ENCODE data around the gene EDA.

EDA gene

GRCh38 chrX:69724307-69724706 lies 108.4 kb downstream of the EDA start:
- no peak overlapping the region for H2BK12ac ChIP-seq (ENCODE audit: low read length)
- no peaks in the 10 kb centered on the region for H3K79me1 ChIP-seq (ENCODE audit: low read length)
- H3K79me2 ChIP-seq (ENCODE audit: control insufficient read depth, insufficient read depth, low read length, poor library complexity): no peaks in the 10 kb centered on the region
- H3K4me3 ChIP-seq (ENCODE audit: low read depth, low read length): no peak overlapping the region
- no peaks in the 10 kb centered on the region for H3K4me1 ChIP-seq (ENCODE audit: control insufficient read depth in 1 of 2, insufficient read depth in 2 of 2, low read length in 2 of 2)
- no peak overlapping the region for H2BK120ac ChIP-seq (ENCODE audit: insufficient read depth, low read length, poor library complexity)
- WGBS (ENCODE audit: extremely low coverage, insufficient coverage, insufficient read length): no CpG with 5 or more reads among the region's 2 CpGs
- no peak overlapping the region for H4K91ac ChIP-seq (ENCODE audit: low read depth, low read length)
- no peak overlapping the region for H3K23ac ChIP-seq (ENCODE audit: low read length)
- H3K4me2 ChIP-seq (ENCODE audit: low read length): no peak overlapping the region
- H4K12ac ChIP-seq (ENCODE audit: low read depth, low read length): no peak overlapping the region
- no peak overlapping the region for H3K4ac ChIP-seq (ENCODE audit: low read depth, low read length)
- H2AK5ac ChIP-seq (ENCODE audit: low read length): no peak overlapping the region
- no peak overlapping the region for H3K9ac ChIP-seq (ENCODE audit: low read length)
- no peaks in the 10 kb centered on the region for H3K36me3 ChIP-seq (ENCODE audit: control insufficient read depth in 1 of 2, insufficient read depth in 2 of 2, low read length in 2 of 2)
- no peaks in the 10 kb centered on the region for H3K9me3 ChIP-seq (ENCODE audit: insufficient read depth, low read depth, low read length)
- no peak overlapping the region for H2BK5ac ChIP-seq (ENCODE audit: low read depth, low read length, poor library complexity)
- no peak for DNase-seq
- H3K18ac ChIP-seq (ENCODE audit: low read length): no peak overlapping the region
- H3K27ac ChIP-seq (ENCODE audit: low read depth, low read length): no peak overlapping the region
- no peak overlapping the region for H3K14ac ChIP-seq (ENCODE audit: low read length)
- H4K8ac ChIP-seq (ENCODE audit: low read depth, low read length): no peak overlapping the region
- H2AFZ ChIP-seq (ENCODE audit: insufficient read depth, low read length, poor library complexity): no peak overlapping the region
- H3K27me3 ChIP-seq (ENCODE audit: insufficient read depth, low read length): no peaks in the 10 kb centered on the region

DNA sequence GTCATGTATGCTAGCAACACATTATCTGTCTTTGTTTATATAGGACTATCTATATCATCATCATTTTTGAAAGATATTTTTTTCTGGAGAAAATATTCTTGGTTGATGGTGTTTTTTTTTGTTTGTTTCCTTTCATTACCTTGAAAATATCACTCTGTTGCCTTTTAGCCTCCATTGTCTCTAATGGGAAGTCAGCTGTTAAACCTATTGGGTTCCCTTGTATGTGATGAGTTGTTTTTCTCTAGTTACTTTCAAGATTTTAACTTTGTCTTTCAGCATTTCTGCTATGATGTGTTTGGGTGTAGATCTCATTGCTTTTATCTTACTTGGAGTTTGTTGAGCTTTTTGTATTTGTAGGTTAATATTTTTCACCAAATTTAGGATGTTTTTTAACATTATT lies 124.4 kb downstream of the EDA start:
- H3K14ac ChIP-seq (ENCODE audit: low read length): no peak overlapping the region
- no peak overlapping the region for H2BK12ac ChIP-seq (ENCODE audit: low read length)
- no peak overlapping the region for H3K27ac ChIP-seq (ENCODE audit: low read depth, low read length)
- no peak overlapping the region for H3K4me3 ChIP-seq (ENCODE audit: low read depth, low read length)
- H3K4ac ChIP-seq (ENCODE audit: low read depth, low read length): no peak overlapping the region
- no peak overlapping the region for H3K23ac ChIP-seq (ENCODE audit: low read length)
- no peak overlapping the region for H4K12ac ChIP-seq (ENCODE audit: low read depth, low read length)
- no peak for DNase-seq
- H3K9me3 ChIP-seq (ENCODE audit: insufficient read depth, low read depth, low read length): no peaks in the 10 kb centered on the region
- no peak overlapping the region for H4K91ac ChIP-seq (ENCODE audit: low read depth, low read length)
- H3K79me2 ChIP-seq (ENCODE audit: control insufficient read depth, insufficient read depth, low read length, poor library complexity): no peaks in the 10 kb centered on the region
- H2AK5ac ChIP-seq (ENCODE audit: low read length): no peak overlapping the region
- no peak overlapping the region for H3K9ac ChIP-seq (ENCODE audit: low read length)
- H3K4me1 ChIP-seq (ENCODE audit: control insufficient read depth in 1 of 2, insufficient read depth in 2 of 2, low read length in 2 of 2): no peaks in the 10 kb centered on the region
- no peak overlapping the region for H2AFZ ChIP-seq (ENCODE audit: insufficient read depth, low read length, poor library complexity)
- peaks cover 0 to 1% of the 10 kb centered on the region in 2 experiments for H3K36me3 ChIP-seq (ENCODE audit: control insufficient read depth in 1 of 2, insufficient read depth in 2 of 2, low read length in 2 of 2)
- no peaks in the 10 kb centered on the region for H3K79me1 ChIP-seq (ENCODE audit: low read length)
- no peak overlapping the region for H3K4me2 ChIP-seq (ENCODE audit: low read length)
- no peak overlapping the region for H2BK120ac ChIP-seq (ENCODE audit: insufficient read depth, low read length, poor library complexity)
- H3K27me3 ChIP-seq (ENCODE audit: insufficient read depth, low read length): no peaks in the 10 kb centered on the region
- H2BK5ac ChIP-seq (ENCODE audit: low read depth, low read length, poor library complexity): no peak overlapping the region
- no peak overlapping the region for H4K8ac ChIP-seq (ENCODE audit: low read depth, low read length)
- no peak overlapping the region for H3K18ac ChIP-seq (ENCODE audit: low read length)

DNA sequence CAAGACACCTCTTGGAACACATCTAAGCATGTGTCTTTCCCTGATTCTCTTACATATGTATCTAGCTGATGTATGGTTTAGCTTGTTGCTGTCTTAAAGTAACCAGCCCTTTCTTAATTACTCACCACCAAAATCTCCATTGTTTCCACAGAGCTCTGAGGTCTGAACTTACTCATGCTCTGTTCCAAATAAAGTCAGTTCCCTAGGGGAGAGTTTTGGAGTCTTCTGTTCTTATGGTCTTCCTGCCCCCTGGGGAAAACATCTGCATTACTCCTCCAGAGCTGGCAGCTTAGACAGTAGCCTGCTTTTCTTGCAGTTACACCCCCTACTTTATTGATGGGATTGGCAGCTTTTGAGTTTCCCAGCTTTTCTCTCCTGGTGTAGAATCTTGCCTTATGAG lies 125.8 kb downstream of the EDA start:
- Histone ChIP-seq H3K4me1 (ENCODE audit: control insufficient read depth in 1 of 2, insufficient read depth in 2 of 2, low read length in 2 of 2) (no peaks in the 10 kb centered on the region), H3K14ac (ENCODE audit: low read length) (no peak overlapping the region), H2BK120ac (ENCODE audit: insufficient read depth, low read length, poor library complexity) (no peak overlapping the region), H2BK5ac (ENCODE audit: low read depth, low read length, poor library complexity) (no peak overlapping the region), H3K27ac (ENCODE audit: low read depth, low read length) (no peak overlapping the region), H3K4ac (ENCODE audit: low read depth, low read length) (no peak overlapping the region), H4K91ac (ENCODE audit: low read depth, low read length) (no peak overlapping the region), H2BK12ac (ENCODE audit: low read length) (no peak overlapping the region), H3K79me2 (ENCODE audit: control insufficient read depth, insufficient read depth, low read length, poor library complexity) (no peaks in the 10 kb centered on the region), H3K9ac (ENCODE audit: low read length) (no peak overlapping the region), H3K18ac (ENCODE audit: low read length) (no peak overlapping the region), H3K4me3 (ENCODE audit: low read depth, low read length) (no peak overlapping the region), H3K36me3 (ENCODE audit: control insufficient read depth in 1 of 2, insufficient read depth in 2 of 2, low read length in 2 of 2) (no peaks in the 10 kb centered on the region), H3K9me3 (ENCODE audit: insufficient read depth, low read depth, low read length) (no peaks in the 10 kb centered on the region), H3K79me1 (ENCODE audit: low read length) (no peaks in the 10 kb centered on the region), H3K4me2 (ENCODE audit: low read length) (no peak overlapping the region), H4K12ac (ENCODE audit: low read depth, low read length) (no peak overlapping the region), H4K8ac (ENCODE audit: low read depth, low read length) (no peak overlapping the region), H2AK5ac (ENCODE audit: low read length) (no peak overlapping the region), H3K23ac (ENCODE audit: low read length) (no peak overlapping the region), H3K27me3 (ENCODE audit: insufficient read depth, low read length) (no peaks in the 10 kb centered on the region), H2AFZ (ENCODE audit: insufficient read depth, low read length, poor library complexity) (no peak overlapping the region)
- DNase-seq: no peak

GRCh38 chrX:69746051-69746450 lies 130.1 kb downstream of the EDA start:
- Histone ChIP-seq H3K4me2 (ENCODE audit: low read length) (no peak overlapping the region), H2BK5ac (ENCODE audit: low read depth, low read length, poor library complexity) (no peak overlapping the region), H2BK12ac (ENCODE audit: low read length) (no peak overlapping the region), H4K8ac (ENCODE audit: low read depth, low read length) (no peak overlapping the region), H2AK5ac (ENCODE audit: low read length) (no peak overlapping the region), H2AFZ (ENCODE audit: insufficient read depth, low read length, poor library complexity) (no peak overlapping the region), H3K4me3 (ENCODE audit: low read depth, low read length) (no peak overlapping the region), H3K36me3 (ENCODE audit: control insufficient read depth in 1 of 2, insufficient read depth in 2 of 2, low read length in 2 of 2) (no peaks in the 10 kb centered on the region), H3K79me2 (ENCODE audit: control insufficient read depth, insufficient read depth, low read length, poor library complexity) (no peaks in the 10 kb centered on the region), H3K4me1 (ENCODE audit: control insufficient read depth in 1 of 2, insufficient read depth in 2 of 2, low read length in 2 of 2) (no peaks in the 10 kb centered on the region), H4K91ac (ENCODE audit: low read depth, low read length) (no peak overlapping the region), H3K27ac (ENCODE audit: low read depth, low read length) (no peak overlapping the region), H3K27me3 (ENCODE audit: insufficient read depth, low read length) (no peaks in the 10 kb centered on the region), H3K23ac (ENCODE audit: low read length) (no peak overlapping the region), H3K18ac (ENCODE audit: low read length) (no peak overlapping the region), H2BK120ac (ENCODE audit: insufficient read depth, low read length, poor library complexity) (no peak overlapping the region), H3K9me3 (ENCODE audit: insufficient read depth, low read depth, low read length) (no peaks in the 10 kb centered on the region), H3K4ac (ENCODE audit: low read depth, low read length) (no peak overlapping the region), H3K9ac (ENCODE audit: low read length) (no peak overlapping the region), H4K12ac (ENCODE audit: low read depth, low read length) (no peak overlapping the region), H3K14ac (ENCODE audit: low read length) (no peak overlapping the region), H3K79me1 (ENCODE audit: low read length) (no peaks in the 10 kb centered on the region)
- DNase-seq: no peak

DNA sequence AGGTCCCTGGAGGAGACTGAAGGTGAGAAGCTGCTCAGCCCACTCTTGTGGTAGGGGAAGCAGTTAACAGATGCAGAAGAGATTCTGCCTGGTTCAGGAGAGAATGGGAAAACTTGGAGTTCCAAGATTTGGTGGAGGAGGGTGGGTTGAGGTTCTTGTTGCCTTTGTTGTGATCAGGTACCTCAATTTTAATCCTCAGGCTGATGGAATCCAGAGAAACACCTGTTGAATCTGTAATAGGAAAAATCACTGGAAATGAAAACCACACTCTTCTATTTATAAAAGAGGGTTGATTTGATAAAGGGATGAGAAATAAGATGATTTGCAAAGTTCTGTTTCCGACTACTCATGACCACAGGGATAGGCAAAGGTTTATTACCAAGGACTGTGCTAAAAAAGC lies 132.1 kb downstream of the EDA start:
- H3K9ac ChIP-seq (ENCODE audit: low read length): no peak overlapping the region
- no peak overlapping the region for H3K27ac ChIP-seq (ENCODE audit: low read depth, low read length)
- H3K79me1 ChIP-seq (ENCODE audit: low read length): no peaks in the 10 kb centered on the region
- H2AFZ ChIP-seq (ENCODE audit: insufficient read depth, low read length, poor library complexity): no peak overlapping the region
- H3K23ac ChIP-seq (ENCODE audit: low read length): no peak overlapping the region
- no peak for DNase-seq
- no peaks in the 10 kb centered on the region for H3K27me3 ChIP-seq (ENCODE audit: insufficient read depth, low read length)
- H2BK12ac ChIP-seq (ENCODE audit: low read length): no peak overlapping the region
- H2BK120ac ChIP-seq (ENCODE audit: insufficient read depth, low read length, poor library complexity): no peak overlapping the region
- no peak overlapping the region for H3K4me3 ChIP-seq (ENCODE audit: low read depth, low read length)
- H3K4me1 ChIP-seq (ENCODE audit: control insufficient read depth in 1 of 2, insufficient read depth in 2 of 2, low read length in 2 of 2): no peaks in the 10 kb centered on the region
- H4K8ac ChIP-seq (ENCODE audit: low read depth, low read length): no peak overlapping the region
- no peak overlapping the region for H3K14ac ChIP-seq (ENCODE audit: low read length)
- WGBS (ENCODE audit: extremely low coverage, insufficient coverage, insufficient read length): no CpG with 5 or more reads among the region's 1 CpG
- no peak overlapping the region for H2BK5ac ChIP-seq (ENCODE audit: low read depth, low read length, poor library complexity)
- H3K79me2 ChIP-seq (ENCODE audit: control insufficient read depth, insufficient read depth, low read length, poor library complexity): no peaks in the 10 kb centered on the region
- H2AK5ac ChIP-seq (ENCODE audit: low read length): no peak overlapping the region
- no peak overlapping the region for H3K4me2 ChIP-seq (ENCODE audit: low read length)
- no peak overlapping the region for H4K91ac ChIP-seq (ENCODE audit: low read depth, low read length)
- no peak overlapping the region for H4K12ac ChIP-seq (ENCODE audit: low read depth, low read length)
- no peaks in the 10 kb centered on the region for H3K36me3 ChIP-seq (ENCODE audit: control insufficient read depth in 1 of 2, insufficient read depth in 2 of 2, low read length in 2 of 2)
- no peak overlapping the region for H3K18ac ChIP-seq (ENCODE audit: low read length)
- H3K4ac ChIP-seq (ENCODE audit: low read depth, low read length): no peak overlapping the region
- H3K9me3 ChIP-seq (ENCODE audit: insufficient read depth, low read depth, low read length): no peaks in the 10 kb centered on the region
